ENCODE measurements around the gene NUDT1.

NUDT1 gene

GRCh38 chr7:2271273-2272026, 29.4 kb downstream of the NUDT1 start:
- no peak for DNase-seq

- DNase-seq, result no peak
Measured at GRCh38 chr7:2272031-2272430, 30.0 kb downstream of the NUDT1 start.

GRCh38 chr7:2273866-2274265, 31.8 kb downstream of the NUDT1 start:
- DNase-seq, result no peak

- no peak for DNase-seq
Measured at GRCh38 chr7:2274666-2275065, 32.6 kb downstream of the NUDT1 start.

- DNase-seq, result no peak
Measured at GRCh38 chr7:2275101-2275500, 33.1 kb downstream of the NUDT1 start.

GRCh38 chr7:2276107-2276506, 34.1 kb downstream of the NUDT1 start:
- no peak for DNase-seq

GRCh38 chr7:2278026-2278425, 36.0 kb downstream of the NUDT1 start:
- DNase-seq, result no peak

GRCh38 chr7:2279896-2280295, 37.9 kb downstream of the NUDT1 start:
- no peak for DNase-seq

GRCh38 chr7:2280424-2280823, 38.4 kb downstream of the NUDT1 start:
- no peak for DNase-seq

GRCh38 chr7:2281541-2281940, 39.5 kb downstream of the NUDT1 start:
- no peak for DNase-seq

GRCh38 chr7:2282185-2282751, 40.2 kb downstream of the NUDT1 start:
- DNase-seq, result no peak

- no peak for DNase-seq
Measured at GRCh38 chr7:2283074-2283473, 41.0 kb downstream of the NUDT1 start.

- no peak for DNase-seq
Measured at GRCh38 chr7:2287745-2288144, 45.7 kb downstream of the NUDT1 start.

GRCh38 chr7:2288503-2288902, 46.5 kb downstream of the NUDT1 start:
- DNase-seq, result no peak

GRCh38 chr7:2289111-2289586, 47.1 kb downstream of the NUDT1 start:
- DNase-seq, result no peak

- DNase-seq, result no peak
Measured at GRCh38 chr7:2289621-2290020, 47.6 kb downstream of the NUDT1 start.

GRCh38 chr7:2290877-2291276, 48.9 kb downstream of the NUDT1 start:
- DNase-seq, result no peak

- DNase-seq, result no peak
Measured at GRCh38 chr7:2295936-2296620, 54.1 kb downstream of the NUDT1 start.

- no peak for DNase-seq
Measured at GRCh38 chr7:2296832-2297231, 54.8 kb downstream of the NUDT1 start.

GRCh38 chr7:2299131-2299829, 57.3 kb downstream of the NUDT1 start:
- DNase-seq, result peak; percentile 25

GRCh38 chr7:2299870-2300512, 58.0 kb downstream of the NUDT1 start:
- DNase-seq, result no peak

Measured in activated CD8-positive, alpha-beta memory T cell treated with anti-CD3 and anti-CD28 coated beads, Interleukin-2, amount 50 U/mL, for 4 hours (primary cell).